ENCODE results near the gene ATG5. TPM values are rescaled to one million over a fixed set of nuclear protein-coding genes. Genes with fewer than 3 reads are reported as not detected.
"Not testable (repeated sequence)": the region's sequence is repeated elsewhere in the genome, so short reads cannot be mapped to it uniquely, and the experiment has no call there.

ATG5 gene
- total RNA-seq, 2 experiments from 2014 or later = 25.7 to 28.5 TPM

DNA sequence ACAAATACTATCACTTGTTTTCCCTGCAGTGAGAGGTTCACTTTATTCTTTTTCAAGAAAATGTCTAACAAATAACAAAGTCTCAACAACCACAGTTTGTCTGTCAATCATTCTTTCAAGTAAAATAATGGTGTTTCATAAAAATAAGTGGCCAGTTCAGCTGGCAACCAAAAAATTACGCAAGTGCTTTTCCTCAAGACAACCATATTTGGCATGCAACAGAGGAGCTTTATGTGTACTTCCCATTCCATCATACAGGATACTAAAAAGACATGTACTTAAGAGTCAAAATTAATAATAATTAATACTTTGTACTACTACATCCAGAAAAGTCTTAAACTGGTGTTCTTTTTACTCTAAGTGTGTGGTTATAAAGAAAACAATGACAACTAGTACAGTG, 34.6 kb downstream of the ATG5 start:
- H3K9me3 Mint-ChIP-seq = peaks cover 5% of the 10 kb centered on the region
- no peak for DNase-seq
- H3K27me3 Mint-ChIP-seq = no peaks in the 10 kb centered on the region
- H3K4me1 Mint-ChIP-seq = peaks cover 7% of the 10 kb centered on the region
- no peak for ATAC-seq (ENCODE audit: low read depth)
- H3K27ac Mint-ChIP-seq = no peak overlapping the region
- peaks cover 45% of the 10 kb centered on the region for H3K36me3 Mint-ChIP-seq
- no peak overlapping the region for H3K4me3 Mint-ChIP-seq
- POLR2A ChIA-PET = no interaction called here

GRCh38 chr6:106290032-106290431, 35.5 kb downstream of the ATG5 start:
- POLR2A ChIA-PET = no interaction called here
- H3K27ac Mint-ChIP-seq = no peak overlapping the region
- H3K36me3 Mint-ChIP-seq = peaks cover 48% of the 10 kb centered on the region
- ATAC-seq (ENCODE audit: low read depth) (no peak), DNase-seq (no peak)
- H3K4me1 Mint-ChIP-seq = peaks cover 7% of the 10 kb centered on the region
- no peaks in the 10 kb centered on the region for H3K27me3 Mint-ChIP-seq
- no peak overlapping the region for H3K4me3 Mint-ChIP-seq
- H3K9me3 Mint-ChIP-seq = peaks cover 8% of the 10 kb centered on the region

GRCh38 chr6:106287215-106287614, 38.3 kb downstream of the ATG5 start:
- peaks cover 50% of the 10 kb centered on the region for H3K36me3 Mint-ChIP-seq
- no peaks in the 10 kb centered on the region for H3K27me3 Mint-ChIP-seq
- peaks cover 11% of the 10 kb centered on the region for H3K9me3 Mint-ChIP-seq
- ATAC-seq (ENCODE audit: low read depth) (no peak), DNase-seq (no peak)
- H3K4me3 Mint-ChIP-seq = no peak overlapping the region
- no peak overlapping the region for H3K27ac Mint-ChIP-seq
- POLR2A ChIA-PET = no interaction called here
- H3K4me1 Mint-ChIP-seq = peaks cover 7% of the 10 kb centered on the region

DNA sequence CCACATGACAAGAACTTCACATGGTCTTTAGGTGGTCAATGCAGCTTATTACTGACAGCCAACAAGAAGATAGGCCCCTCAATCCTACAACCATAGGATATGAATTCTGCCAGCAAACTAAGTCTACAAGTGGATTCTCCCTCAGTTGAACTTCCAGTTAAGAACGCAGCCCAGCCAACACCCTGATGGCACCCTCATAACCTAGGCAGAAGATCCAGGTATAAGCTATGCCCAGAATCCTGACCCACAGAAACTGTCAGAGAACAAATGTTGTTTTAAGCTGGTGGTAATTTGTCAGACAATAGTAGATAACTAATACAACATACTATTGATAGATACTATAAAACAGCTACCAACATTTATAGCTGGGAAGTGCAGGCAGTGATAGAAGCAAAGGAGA, 38.8 kb downstream of the ATG5 start:
- H3K4me3 Mint-ChIP-seq = no peak overlapping the region
- no peak overlapping the region for H3K27ac Mint-ChIP-seq
- ATAC-seq (ENCODE audit: low read depth) (no peak), DNase-seq (no peak)
- POLR2A ChIA-PET = no interaction called here
- H3K36me3 Mint-ChIP-seq = peaks cover 47% of the 10 kb centered on the region
- H3K27me3 Mint-ChIP-seq = no peaks in the 10 kb centered on the region
- peaks cover 10% of the 10 kb centered on the region for H3K9me3 Mint-ChIP-seq
- H3K4me1 Mint-ChIP-seq = peaks cover 10% of the 10 kb centered on the region

GRCh38 chr6:106283481-106283880, 42.1 kb downstream of the ATG5 start:
- Mint-ChIP-seq H3K9me3 (peaks cover 8% of the 10 kb centered on the region), H3K27ac (no peak overlapping the region), H3K27me3 (no peaks in the 10 kb centered on the region), H3K4me1 (peaks cover 14% of the 10 kb centered on the region), H3K36me3 (peaks cover 36% of the 10 kb centered on the region), H3K4me3 (no peak overlapping the region)
- POLR2A ChIA-PET = no interaction called here
- ATAC-seq (ENCODE audit: low read depth) (no peak), DNase-seq (no peak)

DNA sequence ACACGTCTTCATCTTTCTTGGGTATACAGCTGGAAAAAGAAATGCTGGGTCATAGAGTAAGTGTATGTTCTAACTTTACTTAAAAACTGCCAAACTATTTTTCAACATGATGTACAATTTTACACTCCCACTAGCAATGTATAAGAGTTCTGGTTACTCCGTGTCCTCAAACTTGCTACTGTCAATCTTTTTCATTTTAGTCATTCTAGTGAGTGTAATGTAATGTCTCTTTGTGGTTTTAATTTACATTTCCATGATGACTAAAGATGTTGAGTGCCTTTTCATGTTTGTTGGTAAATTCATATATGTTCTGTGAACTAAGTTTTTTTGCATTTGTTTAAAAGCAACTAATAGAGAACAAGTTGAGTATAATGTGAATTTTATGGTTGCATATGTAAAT, 43.9 kb downstream of the ATG5 start:
- ATAC-seq (ENCODE audit: low read depth) (no peak), DNase-seq (no peak)
- H3K36me3 Mint-ChIP-seq = peaks cover 33% of the 10 kb centered on the region
- H3K9me3 Mint-ChIP-seq = peaks cover 8% of the 10 kb centered on the region
- POLR2A ChIA-PET = no interaction called here
- no peak overlapping the region for H3K4me3 Mint-ChIP-seq
- H3K27ac Mint-ChIP-seq = no peak overlapping the region
- no peaks in the 10 kb centered on the region for H3K27me3 Mint-ChIP-seq
- peaks cover 13% of the 10 kb centered on the region for H3K4me1 Mint-ChIP-seq

DNA sequence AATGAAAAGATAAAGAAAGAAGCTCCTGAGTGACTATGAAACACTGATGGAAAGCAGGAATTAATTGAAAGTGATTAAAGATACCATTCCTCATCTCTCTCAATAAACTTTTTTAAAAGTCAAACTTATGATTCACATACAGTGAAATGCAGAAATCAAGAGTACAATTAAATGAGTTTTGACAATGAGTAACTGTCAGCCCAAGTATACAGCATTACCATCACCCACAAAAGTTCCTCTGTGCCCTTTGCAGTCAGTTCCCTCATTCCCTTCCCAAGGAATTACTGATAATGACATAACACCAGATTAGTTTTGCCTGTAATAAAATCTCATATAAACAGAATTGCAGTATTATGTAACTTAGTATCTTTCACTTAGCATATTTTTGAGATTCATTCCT, 44.5 kb downstream of the ATG5 start:
- H3K27me3 Mint-ChIP-seq = no peaks in the 10 kb centered on the region

DNA sequence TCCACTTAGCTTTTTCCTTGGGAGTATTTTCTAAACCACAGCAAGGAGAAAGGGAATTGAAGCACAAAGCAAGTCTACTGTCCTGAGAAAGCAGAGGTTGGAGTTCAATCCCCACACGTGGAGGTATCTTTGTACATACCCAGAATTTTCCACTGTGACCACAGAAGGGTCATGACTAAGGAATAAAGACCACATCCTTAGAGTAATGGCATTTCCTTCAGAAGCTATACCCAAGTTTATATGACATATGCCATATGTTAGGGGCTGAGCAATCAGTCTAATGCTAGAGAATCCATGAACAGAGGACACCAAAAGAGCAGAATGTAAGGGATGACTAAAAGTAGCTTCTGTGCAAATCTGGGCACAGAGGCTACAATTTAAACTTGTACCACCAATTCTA, 46.4 kb downstream of the ATG5 start:
- ATAC-seq (ENCODE audit: low read depth) (no peak), DNase-seq (no peak)
- Mint-ChIP-seq H3K36me3 (peaks cover 24% of the 10 kb centered on the region), H3K27ac (no peak overlapping the region), H3K27me3 (no peaks in the 10 kb centered on the region), H3K4me3 (no peak overlapping the region), H3K4me1 (peaks cover 14% of the 10 kb centered on the region), H3K9me3 (no peaks in the 10 kb centered on the region)
- POLR2A ChIA-PET = no interaction called here

More for the DNA sequence above, 44.5 kb downstream of the ATG5 start:
- ATAC-seq (ENCODE audit: low read depth) (no peak), DNase-seq (no peak)
- peaks cover 8% of the 10 kb centered on the region for H3K9me3 Mint-ChIP-seq
- H3K36me3 Mint-ChIP-seq = peaks cover 32% of the 10 kb centered on the region
- no peak overlapping the region for H3K4me3 Mint-ChIP-seq
- H3K4me1 Mint-ChIP-seq = peaks cover 13% of the 10 kb centered on the region
- H3K27ac Mint-ChIP-seq = no peak overlapping the region
- POLR2A ChIA-PET = no interaction called here

GRCh38 chr6:106275692-106276091, 49.9 kb downstream of the ATG5 start:
- Mint-ChIP-seq H3K4me1 (peaks cover 18% of the 10 kb centered on the region), H3K9me3 (no peaks in the 10 kb centered on the region), H3K4me3 (no peak overlapping the region), H3K36me3 (peaks cover 23% of the 10 kb centered on the region), H3K27ac (no peak overlapping the region), H3K27me3 (no peaks in the 10 kb centered on the region)
- POLR2A ChIA-PET = no interaction called here
- ATAC-seq (ENCODE audit: low read depth) = no peak
- DNase-seq = no peak

DNA sequence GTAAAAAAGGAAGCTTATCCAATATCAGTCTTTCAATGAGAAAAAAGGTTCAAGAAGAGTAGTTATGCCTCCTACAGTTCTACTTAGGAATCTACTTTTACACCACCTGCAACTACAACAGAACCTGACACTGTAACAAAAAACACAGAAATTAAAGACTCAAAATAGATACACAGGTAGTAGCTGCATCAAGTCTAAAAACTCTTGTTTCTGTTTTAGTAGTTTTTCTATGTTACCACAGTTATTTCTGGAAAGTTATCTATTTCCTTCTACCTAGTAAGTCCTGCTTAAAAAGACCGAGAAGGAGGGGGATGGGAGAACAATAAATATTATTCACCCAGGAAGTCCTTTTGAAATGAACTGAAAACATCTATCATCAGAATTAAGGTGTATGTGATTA, 52.5 kb downstream of the ATG5 start:
- ATAC-seq (ENCODE audit: low read depth) (no peak), DNase-seq (no peak)
- H3K27me3 Mint-ChIP-seq = no peaks in the 10 kb centered on the region
- H3K4me1 Mint-ChIP-seq = peaks cover 10% of the 10 kb centered on the region
- H3K36me3 Mint-ChIP-seq = peaks cover 16% of the 10 kb centered on the region
- H3K27ac Mint-ChIP-seq = no peak overlapping the region
- peaks cover 4% of the 10 kb centered on the region for H3K9me3 Mint-ChIP-seq
- H3K4me3 Mint-ChIP-seq = no peak overlapping the region
- POLR2A ChIA-PET = no interaction called here

DNA sequence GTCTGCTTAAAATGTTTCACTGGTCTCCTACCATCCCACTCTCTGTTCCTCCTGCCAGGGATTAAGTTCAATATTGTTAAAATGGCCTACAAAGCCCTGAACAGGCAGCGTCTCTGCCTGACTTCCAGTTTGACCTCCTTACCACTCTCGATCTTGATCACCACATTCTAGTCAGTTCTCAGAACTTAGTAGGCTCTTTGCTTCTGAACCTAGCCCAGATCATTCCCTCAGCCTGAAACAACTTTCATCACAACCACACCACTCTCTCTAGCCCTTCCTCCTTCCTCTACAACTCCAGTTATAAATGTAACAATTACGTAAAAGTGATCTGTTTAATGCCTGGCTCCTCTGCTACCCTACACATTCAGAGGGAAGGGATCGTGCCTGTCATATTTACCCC, 53.3 kb downstream of the ATG5 start:
- H3K4me3 Mint-ChIP-seq = no peak overlapping the region
- peaks cover 23% of the 10 kb centered on the region for H3K36me3 Mint-ChIP-seq
- no peaks in the 10 kb centered on the region for H3K27me3 Mint-ChIP-seq
- ATAC-seq (ENCODE audit: low read depth) (no peak), DNase-seq (no peak)
- H3K9me3 Mint-ChIP-seq = peaks cover 5% of the 10 kb centered on the region
- POLR2A ChIA-PET = no interaction called here
- peaks cover 12% of the 10 kb centered on the region for H3K4me1 Mint-ChIP-seq
- H3K27ac Mint-ChIP-seq = no peak overlapping the region

DNA sequence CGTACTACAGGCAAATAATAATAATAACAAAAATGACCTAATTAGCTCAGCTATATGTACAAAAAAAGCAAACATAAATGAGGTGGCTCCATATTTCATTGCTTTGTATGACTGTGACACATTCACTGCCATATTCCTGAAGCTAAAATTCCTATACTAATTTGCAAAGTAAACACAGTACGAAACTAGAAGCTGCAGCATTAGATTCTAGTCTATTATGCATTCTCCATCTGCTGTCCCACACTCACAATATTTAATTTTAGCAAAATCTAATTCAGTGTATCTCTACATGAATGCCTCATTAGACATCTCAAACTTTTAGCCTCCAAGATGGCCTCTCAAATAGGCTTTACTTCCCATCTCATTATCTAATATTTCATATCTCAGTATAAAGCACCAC, 55.1 kb downstream of the ATG5 start:
- no peaks in the 10 kb centered on the region for H3K27me3 Mint-ChIP-seq
- ATAC-seq (ENCODE audit: low read depth) = no peak
- POLR2A ChIA-PET = interaction anchor here (0.6 kb wide), 1 partner anchor 75 kb away, joined by 5 read pairs; no protein-coding TSS in a partner anchor
- H3K4me1 Mint-ChIP-seq = peaks cover 12% of the 10 kb centered on the region
- DNase-seq = no peak
- H3K36me3 Mint-ChIP-seq = peaks cover 37% of the 10 kb centered on the region
- peaks cover 16% of the 10 kb centered on the region for H3K9me3 Mint-ChIP-seq
- H3K4me3 Mint-ChIP-seq = no peak overlapping the region
- no peak overlapping the region for H3K27ac Mint-ChIP-seq

DNA sequence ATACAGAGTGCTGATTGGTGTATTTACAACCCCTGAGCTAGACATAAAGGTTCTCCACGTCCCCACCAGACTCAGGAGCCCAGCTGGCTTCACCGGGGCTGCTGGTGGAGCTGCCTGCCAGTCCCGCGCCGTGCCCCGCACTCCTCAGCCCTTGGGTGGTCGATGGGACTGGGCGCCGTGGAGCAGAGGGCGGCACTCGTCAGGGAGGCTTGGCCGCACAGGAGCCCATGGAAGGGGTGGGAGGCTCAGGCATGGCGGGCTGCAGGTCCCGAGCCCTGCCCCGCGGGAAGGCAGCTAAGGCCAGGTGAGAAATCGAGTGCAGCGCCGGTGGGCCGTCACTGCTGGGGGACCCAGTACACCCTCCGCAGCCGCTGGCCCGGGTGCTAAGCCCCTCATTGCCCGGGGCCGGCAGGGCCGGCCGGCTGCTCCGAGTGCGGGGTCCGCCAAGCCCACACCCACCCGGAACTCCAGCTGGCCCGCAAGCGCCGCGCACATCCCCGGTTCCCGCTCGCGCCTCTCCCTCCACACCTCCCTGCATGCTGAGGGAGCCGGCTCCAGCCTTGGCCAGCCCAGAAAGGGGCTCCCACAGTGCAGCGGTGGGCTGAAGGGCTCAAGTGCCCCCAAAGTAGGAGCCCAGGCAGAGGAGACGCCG, 56.2 kb downstream of the ATG5 start:
- H3K27ac Mint-ChIP-seq; POLR2A ChIA-PET; H3K4me3 Mint-ChIP-seq; DNase-seq; H3K27me3 Mint-ChIP-seq; ATAC-seq (ENCODE audit: low read depth): not testable (repeated sequence)
- peaks cover 11% of the 10 kb centered on the region for H3K4me1 Mint-ChIP-seq
- peaks cover 24% of the 10 kb centered on the region for H3K9me3 Mint-ChIP-seq
- peaks cover 46% of the 10 kb centered on the region for H3K36me3 Mint-ChIP-seq

DNA sequence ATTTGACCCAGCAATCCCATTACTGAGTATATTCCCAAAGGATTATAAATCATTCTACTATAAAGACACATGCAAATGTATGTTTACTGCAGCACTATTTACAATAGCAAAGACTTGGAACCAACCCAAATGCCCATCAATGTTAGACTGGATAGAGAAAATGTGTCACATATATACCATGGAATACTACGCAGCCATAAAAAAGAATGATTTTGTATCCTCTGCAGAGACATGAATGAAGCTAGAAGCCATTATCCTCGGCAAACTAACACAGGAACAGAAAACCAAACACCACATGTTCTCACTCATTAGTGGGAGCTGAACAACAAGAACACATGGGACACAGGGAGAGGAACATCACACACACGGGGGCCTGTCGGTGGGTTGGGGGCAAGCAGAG, 57.1 kb downstream of the ATG5 start:
- H3K4me3 Mint-ChIP-seq; POLR2A ChIA-PET; DNase-seq; ATAC-seq (ENCODE audit: low read depth); H3K27ac Mint-ChIP-seq; H3K27me3 Mint-ChIP-seq: not testable (repeated sequence)
- Mint-ChIP-seq H3K4me1 (peaks cover 10% of the 10 kb centered on the region), H3K36me3 (peaks cover 50% of the 10 kb centered on the region), H3K9me3 (peaks cover 28% of the 10 kb centered on the region)

DNA sequence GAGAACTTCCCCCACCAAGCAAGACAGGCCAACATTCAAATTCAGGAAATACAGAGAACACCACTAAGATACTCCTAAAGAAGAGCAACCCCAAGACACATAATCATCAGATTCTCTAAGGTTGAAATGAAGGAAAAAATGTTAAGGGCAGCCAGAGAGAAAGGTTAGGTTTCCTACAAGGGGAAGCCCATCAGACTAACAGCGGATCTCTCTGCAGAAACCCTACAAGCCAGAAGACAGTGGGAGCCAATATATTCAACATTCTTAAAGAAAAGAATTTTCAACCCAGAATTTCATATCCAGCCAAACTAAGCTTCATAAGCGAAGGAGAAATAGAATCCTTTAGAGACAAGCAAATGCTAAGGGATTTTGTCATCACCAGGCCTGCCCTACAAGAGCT, 61.1 kb downstream of the ATG5 start:
- H3K27ac Mint-ChIP-seq; POLR2A ChIA-PET; ATAC-seq (ENCODE audit: low read depth); DNase-seq; H3K27me3 Mint-ChIP-seq; H3K4me3 Mint-ChIP-seq; H3K4me1 Mint-ChIP-seq: not testable (repeated sequence)
- H3K9me3 Mint-ChIP-seq = peaks cover 31% of the 10 kb centered on the region
- H3K36me3 Mint-ChIP-seq = peaks cover 57% of the 10 kb centered on the region
